ENCODE data around the gene UBASH3B.
"Not testable (repeated sequence)": the region's sequence is repeated elsewhere in the genome, so short reads cannot be mapped to it uniquely, and the experiment has no call there.

The UBASH3B gene

DNA sequence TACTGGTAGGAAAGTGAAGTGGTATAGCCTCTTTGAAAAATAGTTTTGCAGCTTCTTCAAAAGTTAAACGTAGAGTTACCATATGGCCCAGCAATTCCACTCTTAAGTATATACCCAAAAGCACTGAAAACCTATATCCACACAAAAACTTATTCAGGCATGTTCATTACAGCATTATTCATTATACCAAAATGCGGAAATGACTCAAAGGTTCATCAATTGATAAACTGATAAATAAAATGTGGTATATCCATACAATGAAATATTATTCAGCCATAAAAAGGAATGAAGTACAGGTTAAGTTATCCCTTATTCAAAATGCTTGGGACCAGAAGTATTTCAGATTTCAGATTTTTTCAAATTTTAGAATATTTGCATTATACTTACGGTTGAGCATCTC is 35.8 kb upstream of the UBASH3B start:
- no peak for DNase-seq (ENCODE audit: low spot score)
- in situ Hi-C loops (cut with MboI; ENCODE audit: low pct_unique_long_range_greater_than_20kb, low sequenced_read_pairs, unreplicated experiment): loop anchor here (25.0 kb wide), 1 partner anchor 393 kb away; no protein-coding TSS in a partner anchor
- TF ChIP-seq, protein P1, sequence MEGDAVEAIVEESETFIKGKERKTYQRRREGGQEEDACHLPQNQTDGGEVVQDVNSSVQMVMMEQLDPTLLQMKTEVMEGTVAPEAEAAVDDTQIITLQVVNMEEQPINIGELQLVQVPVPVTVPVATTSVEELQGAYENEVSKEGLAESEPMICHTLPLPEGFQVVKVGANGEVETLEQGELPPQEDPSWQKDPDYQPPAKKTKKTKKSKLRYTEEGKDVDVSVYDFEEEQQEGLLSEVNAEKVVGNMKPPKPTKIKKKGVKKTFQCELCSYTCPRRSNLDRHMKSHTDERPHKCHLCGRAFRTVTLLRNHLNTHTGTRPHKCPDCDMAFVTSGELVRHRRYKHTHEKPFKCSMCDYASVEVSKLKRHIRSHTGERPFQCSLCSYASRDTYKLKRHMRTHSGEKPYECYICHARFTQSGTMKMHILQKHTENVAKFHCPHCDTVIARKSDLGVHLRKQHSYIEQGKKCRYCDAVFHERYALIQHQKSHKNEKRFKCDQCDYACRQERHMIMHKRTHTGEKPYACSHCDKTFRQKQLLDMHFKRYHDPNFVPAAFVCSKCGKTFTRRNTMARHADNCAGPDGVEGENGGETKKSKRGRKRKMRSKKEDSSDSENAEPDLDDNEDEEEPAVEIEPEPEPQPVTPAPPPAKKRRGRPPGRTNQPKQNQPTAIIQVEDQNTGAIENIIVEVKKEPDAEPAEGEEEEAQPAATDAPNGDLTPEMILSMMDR (IDR thresholded peaks at IDR 0.05; ENCODE audit: extremely low read depth, insufficient read depth, missing control alignments): no peak

DNA sequence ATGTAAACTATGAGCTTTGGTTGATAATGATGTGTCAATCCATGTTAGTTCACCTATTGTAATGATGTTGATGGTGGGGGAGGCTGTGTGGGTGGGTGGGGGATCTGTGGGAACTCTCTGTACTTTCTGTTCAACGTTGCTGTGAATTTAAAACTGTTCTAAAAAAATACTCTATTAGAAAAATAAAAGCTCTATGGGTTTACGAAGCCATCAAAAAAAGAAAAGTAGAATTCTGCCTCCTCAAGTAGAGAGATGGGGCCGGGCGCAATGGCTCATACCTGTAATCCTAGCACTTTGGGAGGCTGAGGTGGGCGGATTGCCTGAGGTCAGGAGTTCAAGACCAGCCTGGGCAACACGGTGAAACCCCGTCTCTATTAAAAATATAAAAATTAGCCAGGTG is 30.0 kb upstream of the UBASH3B start:
- in situ Hi-C loops (cut with MboI; ENCODE audit: low pct_unique_long_range_greater_than_20kb, low sequenced_read_pairs, unreplicated experiment); DNase-seq (ENCODE audit: low spot score): not testable (repeated sequence)

DNA sequence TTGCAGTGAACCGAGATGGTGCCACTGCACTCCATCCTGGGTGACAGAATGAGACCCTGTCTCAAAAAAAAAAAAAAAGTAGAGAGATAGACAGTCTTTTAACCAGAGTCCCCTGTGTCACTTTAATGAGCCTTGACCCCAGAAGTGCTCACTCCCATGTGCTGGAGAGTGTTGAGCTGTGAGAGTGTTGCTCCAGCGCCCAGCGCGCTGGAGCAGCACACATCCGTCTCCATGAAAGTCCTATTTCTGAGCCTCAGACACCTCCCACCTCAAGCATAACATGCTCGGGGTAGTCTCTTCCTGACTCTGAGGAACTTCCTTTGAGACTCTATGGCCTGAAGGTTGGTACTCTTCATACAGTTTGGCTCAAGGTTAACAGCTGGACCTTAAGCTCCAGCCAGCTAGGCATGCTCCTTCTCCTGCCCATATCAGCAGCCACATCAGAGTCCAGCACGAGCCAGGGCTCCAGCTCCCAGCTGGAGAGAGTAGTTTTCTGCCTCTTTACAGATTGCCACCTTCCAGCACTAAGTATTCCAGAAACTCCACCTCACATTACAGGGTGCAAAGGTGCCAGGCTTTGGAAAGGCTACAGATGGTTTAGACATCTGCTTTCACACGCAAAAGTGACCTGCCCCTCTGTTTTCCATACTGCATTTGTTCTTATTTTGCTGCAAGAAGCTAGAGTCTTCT is 29.4 kb upstream of the UBASH3B start:
- TF ChIP-seq, protein P1 (IDR thresholded peaks at IDR 0.05; ENCODE audit: extremely low read depth, insufficient read depth, missing control alignments): no peak
- in situ Hi-C loops (cut with MboI; ENCODE audit: low pct_unique_long_range_greater_than_20kb, low sequenced_read_pairs, unreplicated experiment): no loop called here
- no peak for DNase-seq (ENCODE audit: low spot score)

DNA sequence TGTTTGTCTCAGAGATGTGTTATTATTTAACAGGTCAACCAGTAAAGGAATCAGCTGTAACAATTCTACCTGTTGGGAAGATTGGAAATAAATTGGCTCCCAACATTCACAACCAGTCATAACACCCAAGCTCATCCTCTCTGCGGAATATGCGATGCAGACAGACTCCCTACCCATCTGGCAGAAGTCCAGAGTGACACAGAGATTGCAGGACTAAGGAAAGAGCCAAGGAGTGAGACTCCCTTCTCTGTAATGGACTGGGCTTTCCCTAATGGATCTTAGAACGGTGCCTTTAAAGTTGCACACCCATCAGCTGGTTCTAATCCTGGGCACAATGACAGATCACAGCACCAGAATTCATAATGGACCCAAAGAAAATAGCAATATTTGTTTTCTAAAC is 27.8 kb upstream of the UBASH3B start:
- DNase-seq (ENCODE audit: low spot score): no peak
- in situ Hi-C loops (cut with MboI; ENCODE audit: low pct_unique_long_range_greater_than_20kb, low sequenced_read_pairs, unreplicated experiment): no loop called here
- TF ChIP-seq, protein P1 (IDR thresholded peaks at IDR 0.05; ENCODE audit: extremely low read depth, insufficient read depth, missing control alignments): no peak

DNA sequence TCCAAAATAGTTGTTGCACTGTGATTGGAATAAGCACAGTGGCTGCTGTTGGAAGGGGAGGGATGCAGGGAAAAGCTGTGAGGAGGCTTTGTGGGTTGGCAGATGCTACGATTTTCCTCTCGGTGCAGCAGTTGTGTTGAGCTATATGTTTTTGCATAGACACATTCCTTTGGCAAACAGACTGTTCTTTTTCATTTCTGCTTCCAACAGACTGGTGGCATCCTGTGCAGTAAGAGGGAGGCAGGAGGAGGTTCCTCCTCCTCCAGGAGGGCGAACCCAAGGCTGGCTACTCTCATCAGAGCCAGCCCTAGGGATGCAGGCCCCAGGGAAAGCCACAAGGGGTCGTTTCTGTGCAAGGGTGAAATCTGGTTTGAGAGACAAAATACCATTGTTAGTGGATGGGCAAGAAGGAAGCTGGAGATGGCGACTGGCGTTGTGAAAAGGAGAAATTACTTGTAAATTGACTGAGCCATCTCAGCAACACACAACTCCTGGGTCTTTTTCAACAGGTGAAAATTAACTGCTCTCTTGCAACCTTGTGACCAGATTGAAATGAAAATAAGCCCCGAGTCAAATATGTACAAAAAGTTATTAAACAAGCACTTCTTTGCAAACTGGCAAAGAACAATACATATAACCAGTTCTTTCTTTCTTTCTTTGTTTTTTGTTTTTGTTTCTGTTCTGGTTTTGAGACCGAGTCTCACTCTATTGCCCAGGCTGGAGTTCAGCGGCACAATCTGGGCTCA is 26.5 kb upstream of the UBASH3B start:
- DNase-seq (ENCODE audit: low spot score): peak; percentile 72
- in situ Hi-C loops (cut with MboI; ENCODE audit: low pct_unique_long_range_greater_than_20kb, low sequenced_read_pairs, unreplicated experiment): no loop called here
- TF ChIP-seq, protein P1 (IDR thresholded peaks at IDR 0.05; ENCODE audit: extremely low read depth, insufficient read depth, missing control alignments): peak; percentile 87

DNA sequence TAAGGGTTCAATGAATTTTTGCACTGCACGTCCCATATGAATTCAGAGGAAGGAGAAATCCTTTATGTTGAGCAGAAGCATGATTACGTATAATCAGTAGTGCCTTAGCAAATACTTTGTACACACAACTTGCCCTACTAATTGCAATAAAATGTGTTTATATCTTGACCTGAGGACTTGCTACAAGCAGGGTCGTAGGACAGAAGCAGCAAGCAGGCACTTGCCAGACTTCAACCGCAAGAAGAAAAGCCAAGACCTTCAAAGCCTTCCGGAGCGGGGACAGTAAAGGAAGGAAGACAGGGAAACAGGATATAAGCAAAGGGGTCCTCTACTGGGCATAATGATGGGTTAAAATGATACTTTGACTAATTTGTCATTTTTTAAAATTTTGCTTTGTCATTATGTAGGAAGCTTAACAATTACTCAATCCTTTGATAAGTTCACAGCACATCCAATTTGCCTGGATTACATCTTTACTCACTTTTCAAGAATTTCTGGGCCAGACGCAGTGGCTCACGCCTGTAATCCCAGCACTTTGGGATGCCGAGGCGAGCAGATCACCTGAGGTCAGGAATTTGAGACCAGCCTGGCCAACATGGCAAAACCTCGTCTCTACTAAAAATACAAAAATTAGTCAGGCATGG is 23.2 kb upstream of the UBASH3B start:
- DNase-seq (ENCODE audit: low spot score): no peak
- TF ChIP-seq, protein P1 (IDR thresholded peaks at IDR 0.05; ENCODE audit: extremely low read depth, insufficient read depth, missing control alignments): no peak
- in situ Hi-C loops (cut with MboI; ENCODE audit: low pct_unique_long_range_greater_than_20kb, low sequenced_read_pairs, unreplicated experiment): loop anchor here (5.0 kb wide), 1 partner anchor 140 kb away; no protein-coding TSS in a partner anchor
